ENCODE results near the gene RBM27.

DNA sequence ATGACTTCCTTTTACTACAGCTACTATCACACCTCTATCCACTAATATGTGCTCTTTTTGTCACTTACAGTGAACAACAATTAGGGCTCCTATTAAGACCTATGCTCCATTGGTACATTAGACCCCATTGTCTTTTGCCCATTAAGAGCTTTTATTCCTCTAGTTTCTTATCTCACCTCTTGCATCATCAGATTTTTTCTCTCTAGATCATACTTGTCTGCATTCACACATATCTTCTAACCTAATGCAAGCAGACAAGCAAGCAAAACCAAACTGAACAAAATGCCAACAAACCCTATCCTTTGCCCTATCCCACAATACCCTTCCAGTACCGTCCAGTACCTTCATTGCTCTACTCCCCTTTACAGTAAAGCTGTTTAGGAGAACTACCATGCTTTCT lies 10.1 kb upstream of the RBM27 start:
- no peak for TF ChIP-seq CTCF (conservative IDR thresholded peaks at IDR 0.05; ENCODE audit: low read length)
- TF ChIP-seq EZH2phosphoT487 (IDR thresholded peaks at IDR 0.05; ENCODE audit: borderline replicate concordance, low read depth, low read length): no peak
